ENCODE data around the gene CPEB4.

The CPEB4 gene

DNA sequence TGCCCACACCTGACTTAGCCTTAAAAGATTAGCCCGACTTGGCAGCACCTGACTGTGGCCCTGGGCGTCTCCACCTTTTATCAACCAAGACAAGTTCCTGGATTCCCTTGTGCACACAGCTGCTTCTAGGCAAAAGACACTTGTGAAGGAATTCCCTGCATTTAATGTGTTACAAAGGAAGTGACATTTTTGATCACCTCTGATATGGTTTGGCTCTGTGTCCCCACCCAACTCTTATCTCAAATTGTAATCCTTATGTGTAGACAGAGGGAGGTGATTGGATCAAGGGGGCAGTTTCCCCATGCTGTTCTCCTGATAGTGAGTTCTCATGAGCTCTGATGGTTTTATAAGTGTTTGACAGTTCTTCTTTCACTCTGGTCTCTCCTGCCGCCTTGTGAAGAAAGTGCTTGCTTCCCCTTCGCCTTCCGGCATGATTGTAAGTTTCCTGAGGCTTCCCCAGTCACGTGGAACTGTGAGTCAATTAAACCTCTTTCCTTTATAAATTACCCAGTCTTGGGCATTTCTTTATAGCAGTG, 2.6 kb upstream of the CPEB4 start:
- H3K4me3 ChIP-seq (ENCODE audit: low read depth, low read length), result no peak overlapping the region

DNA sequence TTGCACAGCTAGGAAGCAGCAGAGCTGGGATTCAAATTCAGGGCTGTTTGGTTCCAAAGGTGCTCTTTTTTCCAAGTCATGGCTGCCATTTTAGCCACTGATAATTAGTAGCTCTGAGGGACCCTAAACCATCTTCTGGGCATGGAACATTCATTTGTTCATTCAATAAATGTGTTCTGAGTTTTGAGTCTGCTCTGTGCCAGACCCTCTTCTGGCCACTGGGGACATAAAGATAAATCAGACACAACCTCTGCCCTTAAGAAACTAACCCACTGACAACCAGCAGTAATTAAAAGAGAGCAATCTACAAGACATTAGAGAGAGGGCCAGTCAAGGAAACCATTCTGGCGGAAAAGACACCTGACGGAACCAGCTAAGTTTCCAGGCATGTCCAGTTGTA, 2.0 kb upstream of the CPEB4 start:
- no peak overlapping the region for H3K4me3 ChIP-seq (ENCODE audit: low read depth, low read length)
- TF ChIP-seq, protein P1, sequence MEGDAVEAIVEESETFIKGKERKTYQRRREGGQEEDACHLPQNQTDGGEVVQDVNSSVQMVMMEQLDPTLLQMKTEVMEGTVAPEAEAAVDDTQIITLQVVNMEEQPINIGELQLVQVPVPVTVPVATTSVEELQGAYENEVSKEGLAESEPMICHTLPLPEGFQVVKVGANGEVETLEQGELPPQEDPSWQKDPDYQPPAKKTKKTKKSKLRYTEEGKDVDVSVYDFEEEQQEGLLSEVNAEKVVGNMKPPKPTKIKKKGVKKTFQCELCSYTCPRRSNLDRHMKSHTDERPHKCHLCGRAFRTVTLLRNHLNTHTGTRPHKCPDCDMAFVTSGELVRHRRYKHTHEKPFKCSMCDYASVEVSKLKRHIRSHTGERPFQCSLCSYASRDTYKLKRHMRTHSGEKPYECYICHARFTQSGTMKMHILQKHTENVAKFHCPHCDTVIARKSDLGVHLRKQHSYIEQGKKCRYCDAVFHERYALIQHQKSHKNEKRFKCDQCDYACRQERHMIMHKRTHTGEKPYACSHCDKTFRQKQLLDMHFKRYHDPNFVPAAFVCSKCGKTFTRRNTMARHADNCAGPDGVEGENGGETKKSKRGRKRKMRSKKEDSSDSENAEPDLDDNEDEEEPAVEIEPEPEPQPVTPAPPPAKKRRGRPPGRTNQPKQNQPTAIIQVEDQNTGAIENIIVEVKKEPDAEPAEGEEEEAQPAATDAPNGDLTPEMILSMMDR (IDR thresholded peaks at IDR 0.05; ENCODE audit: low read depth, low read length), result no peak

More for the DNA sequence above, 2.6 kb upstream of the CPEB4 start:
- TF ChIP-seq, protein P1 (IDR thresholded peaks at IDR 0.05; ENCODE audit: low read depth, low read length), result no peak

DNA sequence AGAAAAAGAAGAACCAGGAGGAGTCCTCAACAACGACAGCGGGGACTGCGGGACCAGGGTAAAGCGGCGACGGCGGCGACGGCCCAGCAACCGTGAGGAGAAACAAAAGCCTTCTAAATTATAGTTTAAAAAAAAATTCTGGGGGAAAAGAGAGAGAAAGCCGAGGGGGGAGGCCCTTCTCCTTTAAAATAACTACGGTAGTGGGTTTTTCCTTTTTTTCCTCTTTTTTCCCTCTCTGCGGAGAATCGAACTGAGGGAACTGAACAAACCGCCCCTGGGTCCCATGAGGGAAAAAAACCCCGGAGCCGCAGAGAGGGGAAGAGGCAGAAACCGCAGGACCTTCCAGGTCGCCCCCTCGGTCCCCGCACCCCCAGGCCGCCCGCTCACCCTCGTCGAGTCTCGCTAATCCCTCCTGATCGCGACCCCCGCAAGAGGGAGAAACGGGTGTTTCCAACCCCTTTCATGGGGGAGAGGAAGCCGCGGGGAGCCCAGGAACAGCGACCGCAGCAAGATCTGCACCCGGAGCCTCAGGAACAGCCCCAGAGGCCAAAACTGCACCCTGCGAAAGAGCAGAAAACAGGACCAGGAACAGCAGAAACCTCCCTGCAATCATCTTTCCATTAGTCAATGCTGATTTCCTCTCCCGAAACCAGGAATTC, 453 bp downstream of the CPEB4 start:
- TF ChIP-seq, protein P1 (IDR thresholded peaks at IDR 0.05; ENCODE audit: low read depth, low read length), result no peak
- peak overlapping the region; percentile 92 for H3K4me3 ChIP-seq (ENCODE audit: low read depth, low read length)

DNA sequence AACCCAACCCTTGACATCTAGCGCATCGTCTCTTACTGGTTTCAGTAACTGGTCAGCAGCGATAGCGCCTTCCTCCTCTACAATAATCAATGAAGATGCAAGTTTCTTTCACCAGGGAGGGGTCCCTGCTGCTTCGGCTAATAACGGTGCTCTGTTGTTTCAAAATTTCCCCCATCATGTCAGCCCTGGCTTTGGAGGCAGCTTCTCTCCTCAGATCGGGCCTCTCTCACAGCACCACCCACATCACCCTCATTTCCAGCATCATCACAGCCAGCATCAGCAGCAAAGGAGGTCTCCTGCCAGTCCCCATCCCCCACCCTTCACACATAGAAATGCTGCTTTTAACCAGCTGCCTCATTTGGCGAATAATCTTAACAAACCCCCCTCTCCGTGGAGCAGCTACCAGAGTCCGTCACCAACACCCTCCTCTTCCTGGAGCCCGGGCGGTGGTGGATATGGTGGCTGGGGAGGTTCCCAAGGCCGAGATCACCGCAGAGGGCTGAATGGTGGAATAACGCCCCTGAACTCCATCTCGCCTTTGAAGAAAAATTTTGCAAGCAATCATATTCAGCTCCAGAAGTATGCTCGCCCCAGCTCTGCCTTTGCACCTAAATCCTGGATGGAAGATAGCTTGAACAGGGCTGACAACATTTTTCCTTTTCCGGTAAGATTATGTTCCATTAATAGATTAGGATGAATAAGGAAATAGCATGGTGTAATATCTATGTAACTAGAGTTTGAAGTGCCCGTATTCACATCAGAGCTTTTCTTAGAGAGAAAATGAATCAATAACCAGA, 2.2 kb downstream of the CPEB4 start:
- TF ChIP-seq, protein P1 (IDR thresholded peaks at IDR 0.05; ENCODE audit: low read depth, low read length), result no peak
- H3K4me3 ChIP-seq (ENCODE audit: low read depth, low read length), result peak overlapping the region; percentile 92

DNA sequence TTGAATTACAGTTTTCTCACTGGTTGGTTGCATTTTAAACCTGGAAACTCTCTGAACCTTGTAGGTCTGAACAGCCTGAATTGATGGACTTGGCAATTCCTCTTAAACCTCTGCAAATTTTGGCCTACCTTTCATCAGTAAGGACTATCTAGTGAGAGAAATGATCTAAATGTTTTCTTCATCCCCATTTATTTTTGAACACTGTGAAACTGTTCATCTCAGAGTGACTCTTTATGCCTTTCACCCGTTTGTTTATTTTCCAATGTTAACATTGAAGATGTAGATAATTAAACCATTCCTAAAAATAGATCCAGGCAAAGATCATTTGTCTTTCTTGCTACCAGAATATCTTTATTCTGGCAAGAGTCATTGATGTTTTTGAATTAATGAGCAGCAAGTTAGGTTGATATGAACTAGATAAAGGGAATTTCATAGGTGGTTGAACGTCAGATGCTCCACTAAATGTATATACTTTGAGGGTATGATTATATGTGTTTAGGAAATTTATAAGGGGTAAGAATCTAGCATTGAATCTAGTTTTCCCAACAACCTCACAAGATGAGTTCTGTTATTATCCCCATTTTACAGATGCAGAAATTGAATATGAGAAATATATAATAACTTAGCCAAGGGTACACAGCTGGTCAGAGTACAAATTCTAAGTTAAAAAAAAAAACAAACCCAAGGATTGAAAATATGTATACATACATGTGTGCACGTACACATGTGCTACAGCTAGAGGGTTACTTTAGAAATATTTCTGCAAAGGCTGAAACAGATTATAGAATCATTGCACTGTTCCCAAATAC, 3.4 kb downstream of the CPEB4 start:
- H3K4me3 ChIP-seq (ENCODE audit: low read depth, low read length), result peak overlapping the region; percentile 92
- TF ChIP-seq, protein P1 (IDR thresholded peaks at IDR 0.05; ENCODE audit: low read depth, low read length), result no peak

DNA sequence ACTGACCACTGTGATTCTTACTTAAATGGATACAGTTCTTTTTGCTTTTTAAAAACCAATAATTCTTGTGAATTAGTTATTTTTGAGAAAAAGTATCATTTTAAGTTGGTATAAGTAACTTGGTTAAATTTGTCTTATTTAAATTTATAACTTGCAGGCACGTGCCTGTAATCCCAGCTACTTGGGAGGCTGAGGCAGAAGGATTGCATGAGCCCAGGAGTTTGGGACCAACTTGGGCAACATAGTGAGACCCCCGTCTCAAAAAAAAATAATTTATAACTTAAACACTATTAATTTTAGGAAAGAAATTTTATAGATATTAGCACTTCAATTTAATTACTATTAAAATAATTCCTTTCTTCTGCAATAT, 5.0 kb downstream of the CPEB4 start:
- TF ChIP-seq, protein P1 (IDR thresholded peaks at IDR 0.05; ENCODE audit: low read depth, low read length), result no peak
- no peak overlapping the region for H3K4me3 ChIP-seq (ENCODE audit: low read depth, low read length)

Data from WI38 (cell line).